Measurements from ENCODE around the gene VWA3B.

Gene VWA3B

DNA sequence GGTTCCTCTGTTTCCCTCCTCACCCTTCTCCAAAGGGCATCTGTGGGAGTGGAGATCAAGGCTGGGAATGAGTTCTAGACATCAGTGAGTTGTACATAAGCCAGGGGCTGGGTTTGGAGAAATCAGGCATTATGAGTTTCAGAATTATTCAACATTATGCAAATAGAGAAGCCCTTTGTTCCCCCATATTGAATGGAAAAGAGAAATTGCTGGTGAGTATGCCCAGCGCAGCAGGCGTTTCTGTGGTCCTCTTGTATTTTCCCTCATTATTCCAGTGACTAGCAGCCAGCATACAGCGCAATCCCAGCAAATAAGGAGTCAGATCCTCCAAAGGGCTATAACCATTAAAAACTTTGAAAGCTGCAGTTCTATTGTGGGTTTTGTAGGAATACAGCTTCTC lies 94.4 kb downstream of the VWA3B start:
- no peak for DNase-seq

DNA sequence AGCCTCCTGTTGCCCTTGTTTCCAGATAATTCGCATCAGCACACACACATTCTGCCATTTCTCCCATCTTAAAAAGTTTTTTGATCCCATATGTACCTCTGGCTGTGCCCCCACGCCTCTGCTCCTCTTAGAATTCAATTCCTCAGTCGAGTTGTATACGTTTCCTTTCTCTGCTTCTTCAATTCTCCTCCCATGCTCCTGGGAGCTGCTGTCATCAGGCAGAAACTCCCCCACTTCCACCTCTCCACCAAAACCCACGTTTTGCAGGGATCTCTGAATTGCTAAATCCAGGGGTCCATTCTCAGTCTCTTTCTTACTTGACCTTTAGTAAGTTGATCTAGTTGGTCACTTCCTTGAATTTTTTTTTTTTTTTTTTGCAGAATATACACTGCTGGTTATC lies 98.8 kb downstream of the VWA3B start:
- DNase-seq = no peak

DNA sequence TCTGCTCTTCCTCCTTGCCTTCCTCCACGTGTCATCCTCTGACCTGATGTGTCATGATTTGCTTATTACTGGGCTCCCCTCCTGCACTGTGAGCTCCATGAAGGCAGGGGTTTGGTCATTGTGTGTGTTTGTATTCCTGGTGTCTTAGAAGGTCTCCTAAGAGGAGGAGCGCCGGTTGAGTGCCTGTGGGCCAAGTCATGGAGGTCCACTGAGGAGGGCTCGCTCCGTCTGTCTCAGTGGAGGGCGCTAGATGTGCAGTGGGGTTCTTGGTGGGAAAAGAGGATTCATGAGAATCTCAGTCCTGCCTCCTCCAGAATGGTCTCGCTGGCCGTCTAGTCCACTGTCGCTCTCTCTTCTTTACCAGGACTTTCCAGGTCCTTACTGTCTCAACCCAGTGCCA lies 100.2 kb downstream of the VWA3B start:
- DNase-seq = no peak

GRCh38 chr2:98188351-98189046 lies 101.5 kb downstream of the VWA3B start:
- no peak for DNase-seq

DNA sequence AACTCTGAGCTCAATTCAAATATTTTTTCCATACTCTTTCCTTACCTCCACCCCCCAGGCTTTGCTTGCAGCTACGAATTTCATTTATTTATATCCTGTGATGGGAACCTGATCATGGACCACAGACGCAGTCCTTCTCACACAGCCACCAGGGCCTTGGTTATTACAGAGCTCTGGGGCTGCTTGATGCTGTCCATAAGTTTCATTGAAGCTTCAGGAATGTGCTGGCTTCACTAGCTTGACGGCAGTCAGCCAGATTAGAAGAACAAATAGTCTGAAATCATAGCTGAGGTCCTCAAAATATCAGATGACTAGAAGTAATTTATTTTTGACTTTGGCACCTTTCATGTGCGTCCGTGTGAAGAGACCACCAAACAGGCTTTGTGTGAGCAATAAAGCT lies 104.9 kb downstream of the VWA3B start:
- no peak for DNase-seq

DNA sequence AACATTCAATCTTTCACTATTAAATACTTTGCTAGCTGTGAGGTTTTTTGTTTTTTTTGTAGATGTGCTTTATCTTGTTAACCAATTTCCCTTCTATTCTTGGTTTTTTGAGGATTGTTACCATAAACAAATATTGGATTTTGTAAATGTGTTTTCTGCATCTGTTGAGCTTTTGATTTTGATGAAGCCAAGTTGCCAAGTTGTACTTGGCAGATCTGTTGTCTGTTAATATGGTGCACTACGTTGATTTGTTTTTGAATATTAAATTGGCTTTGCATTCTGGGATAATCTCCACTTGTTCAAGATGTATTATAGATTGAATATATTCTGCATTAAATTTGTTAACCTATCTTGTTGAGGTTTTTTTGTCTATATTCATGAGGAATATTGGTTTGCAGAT lies 114.6 kb downstream of the VWA3B start:
- DNase-seq = no peak

- DNase-seq = no peak
These were observed 118.9 kb downstream of the VWA3B start for GRCh38 chr2:98205889-98206288.

GRCh38 chr2:98212092-98213000 lies 125.4 kb downstream of the VWA3B start:
- no peak for DNase-seq

DNA sequence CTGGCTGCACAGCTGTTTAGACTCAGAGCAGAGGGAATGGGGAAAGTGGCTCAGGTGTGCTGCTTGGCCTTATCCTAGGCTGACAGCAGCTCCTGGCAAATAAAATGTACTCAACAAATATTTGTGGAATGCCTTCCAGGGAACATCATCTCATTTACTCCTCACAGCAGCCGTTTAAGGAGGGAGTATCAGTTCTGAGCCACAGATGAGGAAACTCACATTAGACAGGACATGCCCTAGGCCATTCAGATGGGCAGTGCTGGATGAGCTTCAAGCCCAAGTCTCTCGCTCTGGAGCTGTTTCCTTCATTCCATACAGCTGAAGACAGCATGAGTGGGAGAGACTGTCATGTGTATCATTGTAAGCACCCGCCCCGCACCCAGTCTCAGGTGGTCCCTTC lies 129.6 kb downstream of the VWA3B start:
- no peak for DNase-seq

DNA sequence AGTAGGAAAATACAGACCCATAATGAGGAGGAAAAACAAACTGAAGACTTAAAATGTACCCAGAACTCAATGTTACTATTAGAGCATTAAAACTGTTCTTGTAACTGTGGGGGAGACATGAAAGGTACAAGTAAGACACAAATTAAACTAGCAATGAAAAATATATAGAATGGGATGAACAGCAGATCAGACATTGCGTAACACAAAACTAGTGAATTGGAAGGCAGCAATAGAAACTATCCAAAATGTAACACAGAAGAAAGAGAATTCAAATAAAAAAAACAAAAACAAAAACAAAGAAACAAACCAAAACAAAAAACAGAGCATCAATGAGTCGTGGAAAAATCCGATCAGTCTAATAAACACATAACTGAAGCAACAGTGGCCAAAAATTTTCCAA lies 132.2 kb downstream of the VWA3B start:
- no peak for DNase-seq

DNA sequence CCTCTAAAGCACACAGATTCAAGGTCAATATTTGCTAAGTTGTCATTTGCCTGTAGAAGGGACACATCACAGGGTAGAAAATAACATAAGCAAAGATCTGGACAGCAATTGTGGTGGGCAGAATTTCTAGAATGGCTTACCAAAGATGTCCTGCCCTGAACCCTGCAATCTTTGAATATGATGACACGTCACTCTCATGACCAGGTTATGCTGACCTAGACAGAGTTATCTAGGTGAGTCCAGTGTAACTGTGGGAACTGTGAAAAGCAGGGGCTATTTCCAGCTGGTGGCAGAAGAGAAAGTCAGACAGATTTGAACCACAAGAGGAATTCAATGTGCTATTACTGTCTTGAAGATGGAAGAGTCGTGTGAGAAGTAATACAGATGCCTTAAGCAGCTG lies 147.0 kb downstream of the VWA3B start:
- DNase-seq = no peak

DNA sequence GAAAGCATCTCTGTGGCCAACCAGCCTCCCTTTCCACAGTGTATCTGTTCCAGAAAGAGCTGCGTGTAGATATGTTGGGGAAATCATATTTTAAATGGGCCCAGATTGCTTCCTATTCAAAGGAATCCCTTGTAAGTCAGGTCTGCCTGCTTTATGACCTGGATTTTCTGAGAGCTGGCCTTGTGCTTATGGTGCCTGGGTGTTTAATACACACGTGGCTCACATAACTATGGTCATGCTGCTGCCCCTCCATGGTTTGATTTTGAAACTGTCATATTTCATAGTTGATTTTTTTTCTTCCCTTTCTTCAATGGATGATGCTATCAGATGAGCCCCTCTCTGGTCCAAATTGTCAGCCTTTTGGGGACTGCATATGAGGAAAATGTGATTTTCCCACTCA lies 147.8 kb downstream of the VWA3B start:
- no peak for DNase-seq

- DNase-seq = no peak
These were observed 150.0 kb downstream of the VWA3B start for GRCh38 chr2:98236935-98237334.

- no peak for DNase-seq
These were observed 153.9 kb downstream of the VWA3B start for GRCh38 chr2:98240786-98241398.

GRCh38 chr2:98241592-98241991 lies 154.6 kb downstream of the VWA3B start:
- no peak for DNase-seq

DNA sequence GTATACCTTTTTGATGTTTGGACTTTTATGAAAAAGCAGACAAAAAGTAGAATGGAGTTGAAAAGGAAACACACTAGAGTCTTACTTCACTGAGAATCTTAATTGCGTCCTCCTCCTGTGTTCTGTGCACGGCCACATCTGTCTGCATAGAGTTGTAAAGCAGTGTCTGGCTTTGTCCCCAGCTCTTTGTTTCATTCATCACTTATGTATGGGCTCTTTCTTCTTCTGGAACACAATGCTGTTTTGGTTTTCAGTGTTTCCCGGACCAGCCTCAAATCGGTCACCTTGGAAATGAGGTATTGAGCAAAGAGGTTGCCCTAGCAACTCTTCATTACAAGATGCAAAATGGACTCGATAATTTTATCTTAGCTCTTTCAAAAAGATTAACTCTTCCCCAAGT lies 155.0 kb downstream of the VWA3B start:
- DNase-seq = no peak

GRCh38 chr2:98245491-98245890 lies 158.5 kb downstream of the VWA3B start:
- no peak for DNase-seq

GRCh38 chr2:98247383-98247782 lies 160.4 kb downstream of the VWA3B start:
- DNase-seq = no peak

DNA sequence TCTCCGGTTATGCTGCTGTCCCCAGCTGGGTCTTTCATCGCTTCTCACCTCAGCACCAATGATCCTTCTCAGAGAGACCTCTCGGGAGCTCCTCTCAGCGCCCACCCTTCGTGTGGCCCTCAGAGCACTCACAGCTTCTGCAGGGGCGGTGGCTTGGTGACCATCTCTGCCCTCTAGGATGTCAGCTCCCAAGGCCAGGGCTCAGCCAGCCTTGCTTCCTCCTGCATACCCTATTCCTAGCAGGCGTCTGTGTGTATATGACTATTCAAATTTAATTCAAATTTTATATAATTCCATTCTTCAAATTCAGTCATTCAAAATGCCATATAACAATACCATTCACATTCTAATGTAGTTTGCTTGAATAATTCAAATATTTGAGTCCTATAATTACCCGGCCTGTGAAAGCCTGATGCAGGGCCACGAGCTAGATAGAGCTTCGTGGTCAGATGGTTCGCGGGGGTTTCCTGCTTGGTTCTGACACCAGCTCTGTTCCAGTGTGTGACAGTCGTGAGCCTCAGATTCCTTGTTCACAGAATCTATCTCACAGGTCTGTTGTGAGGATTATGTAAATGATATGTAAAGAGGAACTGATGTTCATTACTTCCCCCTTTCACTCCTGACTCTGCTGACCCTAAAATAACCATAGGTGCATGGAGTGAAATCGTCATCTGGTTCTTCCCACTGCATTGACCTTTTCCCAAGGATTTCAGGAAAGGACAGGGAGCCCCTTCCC lies 165.2 kb downstream of the VWA3B start:
- no peak for DNase-seq

- no peak for DNase-seq
These were observed 166.6 kb downstream of the VWA3B start for GRCh38 chr2:98253461-98254070.

- no peak for DNase-seq
These were observed 167.6 kb downstream of the VWA3B start for GRCh38 chr2:98254504-98255059.

GRCh38 chr2:98258906-98259305 lies 171.9 kb downstream of the VWA3B start:
- no peak for DNase-seq

Measured in femur (tissue), 1 donor.